T-helper 1 cell treated with Interleukin-12 subunit alpha and Interleukin-12 subunit beta and Interleukin-4 antibody, amounts not matched to agents 30 μg/mL and 1 μg/mL, for 36 hours (primary cell): ENCODE data around the gene CHRM1.
"Not testable (repeated sequence)": the region's sequence is repeated elsewhere in the genome, so short reads cannot be mapped to it uniquely, and the experiment has no call there.

Experiments
- H3K27ac Mint-ChIP-seq: one replicate; pipeline ENCODE4 v1.8.0; 2021; ENCODE audit warnings: mild to moderate bottlenecking, mixed read lengths
- H3K27me3 Mint-ChIP-seq: one replicate; pipeline ENCODE4 v1.8.0; 2021; ENCODE audit warnings: low read depth, mixed read lengths
- H3K36me3 Mint-ChIP-seq: one replicate; pipeline ENCODE4 v1.8.0; 2021; ENCODE audit warnings: low read depth, mixed read lengths
- H3K4me1 Mint-ChIP-seq: one replicate; pipeline ENCODE4 v1.8.0; 2021; ENCODE audit warnings: low read depth, mixed read lengths
- H3K4me3 Mint-ChIP-seq: one replicate; pipeline ENCODE4 v1.8.0; 2021; ENCODE audit warnings: mild to moderate bottlenecking, moderate library complexity, mixed read lengths
- H3K9me3 Mint-ChIP-seq: one replicate; pipeline ENCODE4 v1.8.0; 2021; ENCODE audit warnings: mixed read lengths

Gene CHRM1

GRCh38 chr11:62921201-62921572 lies at the start of gene CHRM1:
Gene CHRM1 (minus strand): TSS chr11:62921363. CDS start chr11:62911100, 10,263 bp downstream.
- Mint-ChIP-seq H3K9me3 (no peaks in the 10 kb centered on the region), H3K36me3 (peaks cover 2% of the 10 kb centered on the region), H3K4me1 (peaks cover 10% of the 10 kb centered on the region), H3K4me3 (no peak within 1 kb of the TSS), H3K27me3 (peaks cover 60% of the 10 kb centered on the region), H3K27ac (no peak within 1 kb of the TSS)

- Mint-ChIP-seq H3K27me3 (peaks cover 29% of the 10 kb centered on the region), H3K4me3 (no peak overlapping the region), H3K36me3 (no peaks in the 10 kb centered on the region), H3K4me1 (no peaks in the 10 kb centered on the region), H3K9me3 (no peaks in the 10 kb centered on the region), H3K27ac (no peak overlapping the region)
Measured at GRCh38 chr11:62965574-62965973, 44.4 kb upstream of the CHRM1 start.

GRCh38 chr11:62962391-62962790 lies 41.2 kb upstream of the CHRM1 start:
- H3K27me3 Mint-ChIP-seq = peaks cover 20% of the 10 kb centered on the region
- no peak overlapping the region for H3K27ac Mint-ChIP-seq
- no peaks in the 10 kb centered on the region for H3K36me3 Mint-ChIP-seq
- no peaks in the 10 kb centered on the region for H3K9me3 Mint-ChIP-seq
- H3K4me3 Mint-ChIP-seq = no peak overlapping the region
- H3K4me1 Mint-ChIP-seq = no peaks in the 10 kb centered on the region

- H3K27ac Mint-ChIP-seq = no peak overlapping the region
- no peaks in the 10 kb centered on the region for H3K36me3 Mint-ChIP-seq
- no peak overlapping the region for H3K4me3 Mint-ChIP-seq
- peaks cover 7% of the 10 kb centered on the region for H3K27me3 Mint-ChIP-seq
- no peaks in the 10 kb centered on the region for H3K4me1 Mint-ChIP-seq
- H3K9me3 Mint-ChIP-seq = no peaks in the 10 kb centered on the region
Measured at GRCh38 chr11:62961017-62961570, 39.9 kb upstream of the CHRM1 start.

GRCh38 chr11:62959422-62959980 lies 38.3 kb upstream of the CHRM1 start:
- Mint-ChIP-seq H3K36me3 (no peaks in the 10 kb centered on the region), H3K4me3 (no peak overlapping the region), H3K27ac (no peak overlapping the region), H3K27me3 (no peaks in the 10 kb centered on the region), H3K4me1 (no peaks in the 10 kb centered on the region), H3K9me3 (no peaks in the 10 kb centered on the region)

- peaks cover 2% of the 10 kb centered on the region for H3K27me3 Mint-ChIP-seq
- no peaks in the 10 kb centered on the region for H3K9me3 Mint-ChIP-seq
- H3K27ac Mint-ChIP-seq = no peak overlapping the region
- no peaks in the 10 kb centered on the region for H3K4me1 Mint-ChIP-seq
- no peaks in the 10 kb centered on the region for H3K36me3 Mint-ChIP-seq
- H3K4me3 Mint-ChIP-seq = no peak overlapping the region
Measured at GRCh38 chr11:62958547-62959421, 37.6 kb upstream of the CHRM1 start.

GRCh38 chr11:62957147-62957546 lies 36.0 kb upstream of the CHRM1 start:
- H3K27me3 Mint-ChIP-seq = peaks cover 4% of the 10 kb centered on the region
- no peaks in the 10 kb centered on the region for H3K36me3 Mint-ChIP-seq
- H3K27ac Mint-ChIP-seq = no peak overlapping the region
- H3K4me3 Mint-ChIP-seq = no peak overlapping the region
- no peaks in the 10 kb centered on the region for H3K9me3 Mint-ChIP-seq
- H3K4me1 Mint-ChIP-seq = no peaks in the 10 kb centered on the region

GRCh38 chr11:62954478-62954877 lies 33.3 kb upstream of the CHRM1 start:
- Mint-ChIP-seq H3K4me3 (no peak overlapping the region), H3K27me3 (peaks cover 4% of the 10 kb centered on the region), H3K36me3 (no peaks in the 10 kb centered on the region), H3K4me1 (no peaks in the 10 kb centered on the region), H3K27ac (no peak overlapping the region), H3K9me3 (no peaks in the 10 kb centered on the region)

- H3K4me3 Mint-ChIP-seq = no peak overlapping the region
- peaks cover 4% of the 10 kb centered on the region for H3K27me3 Mint-ChIP-seq
- H3K27ac Mint-ChIP-seq = no peak overlapping the region
- H3K4me1 Mint-ChIP-seq = no peaks in the 10 kb centered on the region
- no peaks in the 10 kb centered on the region for H3K9me3 Mint-ChIP-seq
- H3K36me3 Mint-ChIP-seq = no peaks in the 10 kb centered on the region
Measured at GRCh38 chr11:62953811-62954210, 32.6 kb upstream of the CHRM1 start.

GRCh38 chr11:62948765-62949320 lies 27.7 kb upstream of the CHRM1 start:
- no peaks in the 10 kb centered on the region for H3K36me3 Mint-ChIP-seq
- no peaks in the 10 kb centered on the region for H3K4me1 Mint-ChIP-seq
- no peak overlapping the region for H3K4me3 Mint-ChIP-seq
- H3K9me3 Mint-ChIP-seq = no peaks in the 10 kb centered on the region
- H3K27me3 Mint-ChIP-seq = peaks cover 12% of the 10 kb centered on the region
- H3K27ac Mint-ChIP-seq = no peak overlapping the region

- not testable (repeated sequence) for H3K4me3 Mint-ChIP-seq, H3K4me1 Mint-ChIP-seq, H3K27ac Mint-ChIP-seq, H3K9me3 Mint-ChIP-seq, H3K36me3 Mint-ChIP-seq
- peaks cover 18% of the 10 kb centered on the region for H3K27me3 Mint-ChIP-seq
Measured at GRCh38 chr11:62945538-62945937, 24.4 kb upstream of the CHRM1 start.

GRCh38 chr11:62937528-62937927 lies 16.4 kb upstream of the CHRM1 start:
- H3K4me3 Mint-ChIP-seq, H3K27ac Mint-ChIP-seq, H3K4me1 Mint-ChIP-seq, H3K27me3 Mint-ChIP-seq, H3K9me3 Mint-ChIP-seq, H3K36me3 Mint-ChIP-seq: not testable (repeated sequence)

- Mint-ChIP-seq H3K27me3 (peaks cover 13% of the 10 kb centered on the region), H3K4me3 (no peak overlapping the region), H3K36me3 (no peaks in the 10 kb centered on the region), H3K4me1 (no peaks in the 10 kb centered on the region), H3K9me3 (peaks cover 9% of the 10 kb centered on the region), H3K27ac (no peak overlapping the region)
Measured at GRCh38 chr11:62934496-62934785, 13.3 kb upstream of the CHRM1 start.

GRCh38 chr11:62933750-62934495 lies 12.8 kb upstream of the CHRM1 start:
- Mint-ChIP-seq H3K27me3 (peaks cover 17% of the 10 kb centered on the region), H3K9me3 (peaks cover 9% of the 10 kb centered on the region), H3K4me3 (no peak overlapping the region), H3K36me3 (no peaks in the 10 kb centered on the region), H3K4me1 (no peaks in the 10 kb centered on the region), H3K27ac (no peak overlapping the region)
